ENCODE measurements around the gene NKX6-2. TPM values are rescaled to one million over a fixed set of nuclear protein-coding genes. Genes with fewer than 3 reads are reported as not detected.

Gene NKX6-2
- total RNA-seq, 1 donor from 2014 or later, result 0.14 TPM

DNA sequence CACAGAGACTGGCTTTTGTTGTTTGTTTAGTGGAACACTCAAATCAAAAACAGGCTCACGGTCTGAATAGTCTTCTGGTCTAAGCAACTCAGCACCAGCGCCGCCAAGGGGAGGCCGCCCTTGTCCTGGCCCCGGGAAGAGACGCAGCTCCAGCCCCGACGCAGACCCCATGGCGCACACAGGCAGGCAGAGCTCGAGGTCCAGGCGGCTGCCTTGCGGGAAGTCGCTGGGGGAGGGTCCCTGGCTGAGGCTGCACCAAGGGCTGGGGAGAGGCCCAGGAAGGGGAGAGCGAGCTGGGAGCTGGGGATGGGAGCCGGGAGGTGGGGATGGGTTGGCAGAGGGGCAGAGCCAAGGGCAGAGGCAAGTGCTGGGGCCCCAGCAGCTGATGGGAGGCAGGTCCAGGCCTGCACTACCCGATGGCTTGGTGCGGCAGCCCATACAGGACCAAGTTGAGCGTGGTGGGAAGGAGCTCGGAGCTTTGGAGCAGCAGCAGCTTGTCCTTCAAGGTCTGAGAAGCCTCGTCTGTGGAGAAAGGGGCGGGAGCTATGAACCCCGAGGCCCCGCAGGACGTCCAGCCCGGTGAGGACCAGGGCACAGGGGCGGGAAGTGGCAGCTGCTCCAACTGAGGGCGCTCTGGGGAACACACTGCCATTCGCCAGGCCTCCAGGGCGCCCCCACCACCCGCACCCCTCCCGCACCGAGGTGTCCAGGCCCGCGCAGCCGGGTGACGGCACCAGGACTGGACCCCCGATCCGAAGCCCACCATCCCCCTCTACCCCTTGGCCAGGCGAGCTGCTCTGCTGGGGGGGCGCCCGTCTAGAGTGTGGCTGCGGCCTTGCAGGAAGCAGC, 22.7 kb upstream of the NKX6-2 start:
- Mint-ChIP-seq H3K27ac (no peak overlapping the region), H3K4me1 (ENCODE audit: unreplicated experiment) (peaks cover 11% of the 10 kb centered on the region), H3K9me3 (no peaks in the 10 kb centered on the region), H3K36me3 (no peaks in the 10 kb centered on the region), H3K27me3 (peaks cover 3% of the 10 kb centered on the region), H3K4me3 (no peak overlapping the region)
- TF ChIP-seq, protein P1, sequence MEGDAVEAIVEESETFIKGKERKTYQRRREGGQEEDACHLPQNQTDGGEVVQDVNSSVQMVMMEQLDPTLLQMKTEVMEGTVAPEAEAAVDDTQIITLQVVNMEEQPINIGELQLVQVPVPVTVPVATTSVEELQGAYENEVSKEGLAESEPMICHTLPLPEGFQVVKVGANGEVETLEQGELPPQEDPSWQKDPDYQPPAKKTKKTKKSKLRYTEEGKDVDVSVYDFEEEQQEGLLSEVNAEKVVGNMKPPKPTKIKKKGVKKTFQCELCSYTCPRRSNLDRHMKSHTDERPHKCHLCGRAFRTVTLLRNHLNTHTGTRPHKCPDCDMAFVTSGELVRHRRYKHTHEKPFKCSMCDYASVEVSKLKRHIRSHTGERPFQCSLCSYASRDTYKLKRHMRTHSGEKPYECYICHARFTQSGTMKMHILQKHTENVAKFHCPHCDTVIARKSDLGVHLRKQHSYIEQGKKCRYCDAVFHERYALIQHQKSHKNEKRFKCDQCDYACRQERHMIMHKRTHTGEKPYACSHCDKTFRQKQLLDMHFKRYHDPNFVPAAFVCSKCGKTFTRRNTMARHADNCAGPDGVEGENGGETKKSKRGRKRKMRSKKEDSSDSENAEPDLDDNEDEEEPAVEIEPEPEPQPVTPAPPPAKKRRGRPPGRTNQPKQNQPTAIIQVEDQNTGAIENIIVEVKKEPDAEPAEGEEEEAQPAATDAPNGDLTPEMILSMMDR (conservative IDR thresholded peaks at IDR 0.05), result no peak
- DNase-seq (ENCODE audit: extremely low spot score, unreplicated experiment), result no peak

DNA sequence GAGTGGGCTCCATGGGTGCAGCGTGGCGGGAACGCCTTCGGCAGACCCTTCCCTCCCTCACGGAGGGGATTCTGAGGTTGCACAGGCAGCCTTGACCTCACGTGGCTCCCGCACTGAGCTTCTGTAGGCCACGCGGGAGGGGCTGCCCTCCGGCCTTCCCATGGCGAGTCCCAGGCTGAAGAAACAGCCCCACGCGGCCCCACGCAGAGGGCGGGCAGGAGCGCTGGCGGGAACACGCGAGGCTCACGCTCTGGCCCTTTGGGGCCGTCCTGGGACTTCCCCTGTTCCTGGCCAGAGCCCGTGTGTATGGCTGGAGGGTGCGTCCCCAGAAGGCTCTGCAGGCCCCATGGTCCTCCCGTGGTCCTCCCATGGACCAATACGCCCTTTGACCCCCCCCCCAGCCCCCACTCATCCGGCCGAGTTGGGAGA, 21.7 kb upstream of the NKX6-2 start:
- Mint-ChIP-seq H3K4me1 (ENCODE audit: unreplicated experiment) (peaks cover 11% of the 10 kb centered on the region), H3K36me3 (no peaks in the 10 kb centered on the region), H3K9me3 (no peaks in the 10 kb centered on the region), H3K27ac (no peak overlapping the region), H3K4me3 (no peak overlapping the region), H3K27me3 (peaks cover 3% of the 10 kb centered on the region)
- no peak for DNase-seq (ENCODE audit: extremely low spot score, unreplicated experiment)
- TF ChIP-seq, protein P1 (conservative IDR thresholded peaks at IDR 0.05), result no peak

GRCh38 chr10:132806561-132807003, 20.6 kb upstream of the NKX6-2 start:
- Mint-ChIP-seq H3K27me3 (peaks cover 3% of the 10 kb centered on the region), H3K27ac (no peak overlapping the region), H3K9me3 (no peaks in the 10 kb centered on the region), H3K4me3 (no peak overlapping the region), H3K36me3 (no peaks in the 10 kb centered on the region), H3K4me1 (ENCODE audit: unreplicated experiment) (peaks cover 11% of the 10 kb centered on the region)
- DNase-seq (ENCODE audit: extremely low spot score, unreplicated experiment), result no peak
- TF ChIP-seq, protein P1 (conservative IDR thresholded peaks at IDR 0.05), result no peak

- Mint-ChIP-seq H3K27ac (no peak overlapping the region), H3K4me3 (no peak overlapping the region), H3K9me3 (no peaks in the 10 kb centered on the region), H3K4me1 (ENCODE audit: unreplicated experiment) (peaks cover 11% of the 10 kb centered on the region), H3K36me3 (no peaks in the 10 kb centered on the region), H3K27me3 (peaks cover 3% of the 10 kb centered on the region)
- DNase-seq (ENCODE audit: extremely low spot score, unreplicated experiment), result no peak
- TF ChIP-seq, protein P1 (conservative IDR thresholded peaks at IDR 0.05), result no peak
These were observed 20.2 kb upstream of the NKX6-2 start for GRCh38 chr10:132806110-132806509.

- no peak for DNase-seq (ENCODE audit: extremely low spot score, unreplicated experiment)
These were observed 19.7 kb upstream of the NKX6-2 start for GRCh38 chr10:132805599-132805998.

More at GRCh38 chr10:132805599-132805998, 19.7 kb upstream of the NKX6-2 start:
- H3K27me3 Mint-ChIP-seq, result peaks cover 3% of the 10 kb centered on the region
- H3K27ac Mint-ChIP-seq, result no peak overlapping the region
- TF ChIP-seq, protein P1 (conservative IDR thresholded peaks at IDR 0.05), result no peak
- no peak overlapping the region for H3K4me3 Mint-ChIP-seq
- no peaks in the 10 kb centered on the region for H3K36me3 Mint-ChIP-seq
- H3K9me3 Mint-ChIP-seq, result no peaks in the 10 kb centered on the region
- peaks cover 11% of the 10 kb centered on the region for H3K4me1 Mint-ChIP-seq (ENCODE audit: unreplicated experiment)
